Astrocyte (in vitro differentiated cells and primary cell): ENCODE data around the gene SLC25A28. TPM values are rescaled to one million over a fixed set of nuclear protein-coding genes. Genes with fewer than 3 reads are reported as not detected.

Source experiments
- DNase-seq: peaks from one replicate; pipeline ENCODE4 v3.0.0-alpha.2; 2010; ENCODE audit warnings: low read depth
- FAIRE-seq: peaks from 2 replicates; lab custom pipeline; 2011; peaks lifted over from hg19 to GRCh38; lab: Jason Lieb, UNC
- H2AFZ ChIP-seq: 2 replicates; pipeline ENCODE4 v1.6.0; 2012; ENCODE audit warnings: low read depth, low read length, inconsistent platforms
- H3K27ac ChIP-seq: 2 replicates; pipeline ENCODE4 v1.5.1; 2011; ENCODE audit warnings: low read depth, low read length, inconsistent platforms
- H3K27me3 ChIP-seq: 2 replicates; pipeline ENCODE4 v1.6.0; 2011; ENCODE audit warnings: low read length, inconsistent platforms; ENCODE audit not compliant: insufficient read depth
- H3K36me3 ChIP-seq: 2 replicates; pipeline ENCODE4 v1.5.1; 2011; ENCODE audit warnings: low read length, inconsistent platforms; ENCODE audit not compliant: insufficient read depth
- H3K4me1 ChIP-seq: 2 replicates; pipeline ENCODE4 v1.5.1; 2011; ENCODE audit warnings: low read length, inconsistent platforms; ENCODE audit not compliant: insufficient read depth
- H3K4me2 ChIP-seq: 2 replicates; pipeline ENCODE4 v1.6.0; 2012; ENCODE audit warnings: low read length, inconsistent platforms
- H3K4me3 ChIP-seq: 2 replicates; pipeline ENCODE4 v1.5.1; 2011; ENCODE audit warnings: low read depth, mild to moderate bottlenecking, low read length, inconsistent platforms; ENCODE audit not compliant: insufficient read depth
- H3K79me2 ChIP-seq: 2 replicates; pipeline ENCODE4 v1.6.0; 2012; ENCODE audit warnings: mild to moderate bottlenecking, low read length, inconsistent platforms; ENCODE audit not compliant: insufficient read depth
- H3K9ac ChIP-seq: 2 replicates; pipeline ENCODE4 v1.6.0; 2012; ENCODE audit warnings: mild to moderate bottlenecking, low read length, inconsistent platforms
- H3K9me3 ChIP-seq: 2 replicates; pipeline ENCODE4 v1.5.1; 2012; ENCODE audit warnings: low read depth, mild to moderate bottlenecking, low read length, inconsistent platforms; ENCODE audit not compliant: insufficient read depth
- H4K20me1 ChIP-seq: 2 replicates; pipeline ENCODE4 v1.6.0; 2012; ENCODE audit warnings: low read length, inconsistent platforms; ENCODE audit not compliant: insufficient read depth
- H3K27ac Mint-ChIP-seq: one replicate; pipeline ENCODE4 v1.8.0; 2021; ENCODE audit warnings: mild to moderate bottlenecking, mixed read lengths; ENCODE audit not compliant: unreplicated experiment
- H3K27me3 Mint-ChIP-seq: one replicate; pipeline ENCODE4 v1.8.0; 2021; ENCODE audit warnings: low read depth, mixed read lengths; ENCODE audit not compliant: unreplicated experiment
- H3K36me3 Mint-ChIP-seq: one replicate; pipeline ENCODE4 v1.8.0; 2021; ENCODE audit warnings: low read depth, mixed read lengths; ENCODE audit not compliant: unreplicated experiment
- H3K4me1 Mint-ChIP-seq: one replicate; pipeline ENCODE4 v1.8.0; 2021; ENCODE audit warnings: low read depth, mixed read lengths; ENCODE audit not compliant: unreplicated experiment
- H3K4me3 Mint-ChIP-seq: one replicate; pipeline ENCODE4 v1.8.0; 2021; ENCODE audit warnings: mild to moderate bottlenecking, moderate library complexity, mixed read lengths; ENCODE audit not compliant: unreplicated experiment
- H3K9me3 Mint-ChIP-seq: one replicate; pipeline ENCODE4 v1.8.0; 2021; ENCODE audit warnings: mild to moderate bottlenecking, mixed read lengths; ENCODE audit not compliant: unreplicated experiment
- EZH2 ChIP-seq: IDR thresholded peaks from 2 replicates; pipeline ENCODE4 v1.6.1; 2012; ENCODE audit warnings: mild to moderate bottlenecking, low read length, inconsistent platforms; ENCODE audit not compliant: insufficient read depth
- total RNA-seq: library from RNA; stranded (reverse); gene quantifications from 2 replicates; pipeline ENCODE4 v1.2.1, GENCODE V29; 2021
- TF ChIP-seq, protein P1 (sequence below): IDR thresholded peaks from 2 replicates; pipeline ENCODE4 v1.5.1; 2011; ENCODE audit warnings: low read depth, mild to moderate bottlenecking, inconsistent platforms, low read length, moderate library complexity; ENCODE audit not compliant: insufficient read depth

SLC25A28 gene
- total RNA-seq, 1 donor from 2014 or later: 38.0 TPM

DNA sequence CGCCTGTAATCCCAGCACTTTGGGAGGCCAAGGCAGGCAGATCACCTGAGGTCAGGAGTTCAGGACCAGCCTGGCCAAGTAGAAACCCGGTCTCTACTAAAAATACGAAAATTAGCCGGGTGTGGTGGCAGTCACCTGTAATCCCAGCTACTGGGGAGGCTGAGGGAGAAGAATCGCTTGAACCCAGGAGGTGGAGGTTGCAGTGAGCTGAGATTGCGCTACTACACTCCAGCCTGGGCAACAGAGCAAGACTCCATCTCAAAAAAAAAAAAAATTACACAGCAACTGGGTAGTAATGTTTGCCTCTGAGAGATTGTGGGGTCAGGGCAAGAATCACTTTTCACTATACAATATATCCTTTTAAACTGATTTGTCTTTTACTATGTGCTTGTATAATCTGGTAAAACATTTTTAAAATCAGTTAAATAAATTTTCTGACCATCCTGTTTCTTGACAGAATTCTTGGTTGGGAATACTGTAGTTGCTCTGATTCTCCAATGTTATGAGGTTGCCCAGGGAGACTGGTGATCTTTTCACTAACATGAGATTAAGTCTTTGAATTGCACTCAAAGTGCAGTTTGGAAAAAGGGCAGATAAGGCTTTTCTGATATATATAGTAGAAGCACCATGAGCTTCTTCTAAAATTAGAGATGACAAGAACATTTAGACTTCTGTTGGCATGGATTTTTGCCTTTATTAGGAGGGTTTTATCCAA, 40.6 kb upstream of the SLC25A28 start:
- Mint-ChIP-seq H3K36me3 (no peaks in the 10 kb centered on the region), H3K4me3 (peak overlapping the region; percentile 94), H3K4me1 (peaks cover 10% of the 10 kb centered on the region), H3K27me3 (peaks cover 2% of the 10 kb centered on the region), H3K9me3 (no peaks in the 10 kb centered on the region), H3K27ac (no peak overlapping the region)
- Histone ChIP-seq H3K36me3 (peaks cover 9% of the 10 kb centered on the region), H4K20me1 (peaks cover 27% of the 10 kb centered on the region), H3K27ac (peak overlapping the region; percentile 95), H3K4me3 (peak overlapping the region; percentile 98), H2AFZ (no peak overlapping the region), H3K4me1 (peaks cover 29% of the 10 kb centered on the region), H3K9me3 (no peaks in the 10 kb centered on the region), H3K9ac (peak overlapping the region; percentile 99), H3K79me2 (peaks cover 57% of the 10 kb centered on the region), H3K4me2 (peak overlapping the region; percentile 98), H3K27me3 (no peaks in the 10 kb centered on the region)
- no peak for FAIRE-seq
- no peak for TF ChIP-seq EZH2
- TF ChIP-seq, protein P1, sequence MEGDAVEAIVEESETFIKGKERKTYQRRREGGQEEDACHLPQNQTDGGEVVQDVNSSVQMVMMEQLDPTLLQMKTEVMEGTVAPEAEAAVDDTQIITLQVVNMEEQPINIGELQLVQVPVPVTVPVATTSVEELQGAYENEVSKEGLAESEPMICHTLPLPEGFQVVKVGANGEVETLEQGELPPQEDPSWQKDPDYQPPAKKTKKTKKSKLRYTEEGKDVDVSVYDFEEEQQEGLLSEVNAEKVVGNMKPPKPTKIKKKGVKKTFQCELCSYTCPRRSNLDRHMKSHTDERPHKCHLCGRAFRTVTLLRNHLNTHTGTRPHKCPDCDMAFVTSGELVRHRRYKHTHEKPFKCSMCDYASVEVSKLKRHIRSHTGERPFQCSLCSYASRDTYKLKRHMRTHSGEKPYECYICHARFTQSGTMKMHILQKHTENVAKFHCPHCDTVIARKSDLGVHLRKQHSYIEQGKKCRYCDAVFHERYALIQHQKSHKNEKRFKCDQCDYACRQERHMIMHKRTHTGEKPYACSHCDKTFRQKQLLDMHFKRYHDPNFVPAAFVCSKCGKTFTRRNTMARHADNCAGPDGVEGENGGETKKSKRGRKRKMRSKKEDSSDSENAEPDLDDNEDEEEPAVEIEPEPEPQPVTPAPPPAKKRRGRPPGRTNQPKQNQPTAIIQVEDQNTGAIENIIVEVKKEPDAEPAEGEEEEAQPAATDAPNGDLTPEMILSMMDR: no peak
- DNase-seq: peak; percentile 12

DNA sequence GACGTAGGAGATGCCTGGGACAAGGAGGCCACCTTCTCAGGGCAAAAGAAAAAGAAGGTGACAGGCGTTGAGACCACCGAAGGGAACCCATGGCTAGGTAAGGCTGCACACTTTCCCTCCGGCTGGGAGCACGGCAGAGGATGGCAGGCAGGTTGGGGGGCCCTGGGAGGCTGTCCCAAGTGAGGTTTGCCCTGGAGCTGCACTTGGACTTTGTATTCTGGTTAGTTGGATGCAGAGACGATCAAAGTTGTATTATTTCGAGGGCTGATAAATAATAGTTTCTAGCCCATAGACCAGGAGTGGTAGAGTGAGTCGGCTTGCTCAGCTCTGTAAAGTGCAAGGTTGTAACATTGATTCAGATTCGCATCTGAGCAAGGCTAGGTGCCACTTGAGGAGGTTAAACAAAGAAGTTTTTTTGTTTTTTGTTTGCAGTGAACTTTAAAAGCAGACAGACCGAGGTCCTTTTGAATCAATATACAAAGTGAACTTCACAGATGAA, 39.7 kb upstream of the SLC25A28 start:
- Histone ChIP-seq H3K27ac (peak overlapping the region; percentile 95), H3K9me3 (no peaks in the 10 kb centered on the region), H4K20me1 (peaks cover 23% of the 10 kb centered on the region), H3K27me3 (no peaks in the 10 kb centered on the region), H2AFZ (peak overlapping the region; percentile 60), H3K9ac (peak overlapping the region; percentile 99), H3K36me3 (peaks cover 9% of the 10 kb centered on the region), H3K4me3 (peak overlapping the region; percentile 98), H3K4me1 (peaks cover 29% of the 10 kb centered on the region), H3K4me2 (peak overlapping the region; percentile 98), H3K79me2 (peaks cover 52% of the 10 kb centered on the region)
- DNase-seq: no peak
- peak overlapping the region; percentile 94 for H3K4me3 Mint-ChIP-seq
- H3K4me1 Mint-ChIP-seq: peaks cover 10% of the 10 kb centered on the region
- FAIRE-seq: no peak
- TF ChIP-seq, protein P1: no peak
- TF ChIP-seq EZH2: no peak
- H3K27ac Mint-ChIP-seq: peak overlapping the region; percentile 79
- peaks cover 2% of the 10 kb centered on the region for H3K27me3 Mint-ChIP-seq
- H3K36me3 Mint-ChIP-seq: no peaks in the 10 kb centered on the region
- H3K9me3 Mint-ChIP-seq: no peaks in the 10 kb centered on the region
